ENCODE results near the gene RAD18. TPM values are rescaled to one million over a fixed set of nuclear protein-coding genes. Genes with fewer than 3 reads are reported as not detected.

The RAD18 gene
- polyA plus RNA-seq, 1 of the 3 experiments (the other 2 are of a cell fraction), result 5.7 TPM

DNA sequence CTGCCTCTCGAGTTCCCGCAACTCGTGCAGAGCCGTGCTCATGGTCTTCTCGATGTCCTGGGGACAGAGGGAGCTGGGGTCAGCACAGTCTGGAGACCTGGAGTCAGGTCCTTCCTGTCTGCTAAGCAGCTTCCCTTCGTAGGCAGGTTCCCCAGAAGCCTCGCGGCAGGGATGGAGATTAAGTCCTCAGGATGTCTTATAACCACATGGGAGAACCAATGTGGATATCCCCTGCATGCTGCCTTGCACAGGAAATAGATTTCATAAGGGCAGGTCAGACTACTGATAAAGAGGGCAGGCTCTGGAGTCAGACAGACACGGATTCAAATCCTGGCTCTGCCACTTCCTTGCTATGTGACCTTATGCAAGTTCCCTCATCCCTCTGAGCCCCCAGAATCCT, 22.6 kb upstream of the RAD18 start:
- H3K4me3 ChIP-seq (ENCODE audit: low read depth in 2 of 2, low read length in 1 of 2), result no peak overlapping the region
- ChIA-PET POLR2A (no interaction called here), CTCF (interaction anchor here (1.1 to 10.5 kb wide), 8 partner anchors 11 to 317 kb away, joined by 3 to 151 read pairs (median 20); partner anchors contain the start of gene SRGAP3)
- H3K4me1 ChIP-seq (ENCODE audit: control insufficient read depth in 1 of 2, insufficient read depth in 2 of 2, low read depth in 1 of 2, low read length in 1 of 2), result peaks cover 0 to 6% of the 10 kb centered on the region in 2 experiments; a peak in 1 of 4 replicates
- no peaks in the 10 kb centered on the region for H3K27me3 ChIP-seq (ENCODE audit: insufficient read depth)
- no peaks in the 10 kb centered on the region for H3K9me2 ChIP-seq
- no peaks in the 10 kb centered on the region for H3K36me3 ChIP-seq (replicated peaks in 1 of 2; ENCODE audit: control insufficient read depth in 1 of 2, insufficient read depth in 2 of 2, low read length in 1 of 2)
- H3K79me2 ChIP-seq (ENCODE audit: insufficient read depth), result no peaks in the 10 kb centered on the region
- H3K9ac ChIP-seq, result no peak overlapping the region
- no peaks in the 10 kb centered on the region for H3K9me3 ChIP-seq
- no peak overlapping the region for H3K27ac ChIP-seq (ENCODE audit: low read depth in 2 of 2, low read length in 1 of 2)
- no peak overlapping the region for H3K4me2 ChIP-seq
- no peak overlapping the region for H2AFZ ChIP-seq (ENCODE audit: low read depth)
- WGBS (ENCODE audit: low lambda C conversion rate), result 61% methylated on average over 8 of the region's 9 CpGs
- TF ChIP-seq POLR2AphosphoS5 (IDR thresholded peaks at IDR 0.05; ENCODE audit: low read depth, low read length) (no peak), RCOR1 (IDR thresholded peaks at IDR 0.05; ENCODE audit: low read length) (no peak), ELF1 (IDR thresholded peaks at IDR 0.05) (no peak), EZH2phosphoT487 (IDR thresholded peaks at IDR 0.05; ENCODE audit: borderline replicate concordance, low read depth) (no peak), TEAD4 (IDR thresholded peaks at IDR 0.05; ENCODE audit: borderline replicate concordance, insufficient read depth) (no peak)
- TF ChIP-seq, protein P1, sequence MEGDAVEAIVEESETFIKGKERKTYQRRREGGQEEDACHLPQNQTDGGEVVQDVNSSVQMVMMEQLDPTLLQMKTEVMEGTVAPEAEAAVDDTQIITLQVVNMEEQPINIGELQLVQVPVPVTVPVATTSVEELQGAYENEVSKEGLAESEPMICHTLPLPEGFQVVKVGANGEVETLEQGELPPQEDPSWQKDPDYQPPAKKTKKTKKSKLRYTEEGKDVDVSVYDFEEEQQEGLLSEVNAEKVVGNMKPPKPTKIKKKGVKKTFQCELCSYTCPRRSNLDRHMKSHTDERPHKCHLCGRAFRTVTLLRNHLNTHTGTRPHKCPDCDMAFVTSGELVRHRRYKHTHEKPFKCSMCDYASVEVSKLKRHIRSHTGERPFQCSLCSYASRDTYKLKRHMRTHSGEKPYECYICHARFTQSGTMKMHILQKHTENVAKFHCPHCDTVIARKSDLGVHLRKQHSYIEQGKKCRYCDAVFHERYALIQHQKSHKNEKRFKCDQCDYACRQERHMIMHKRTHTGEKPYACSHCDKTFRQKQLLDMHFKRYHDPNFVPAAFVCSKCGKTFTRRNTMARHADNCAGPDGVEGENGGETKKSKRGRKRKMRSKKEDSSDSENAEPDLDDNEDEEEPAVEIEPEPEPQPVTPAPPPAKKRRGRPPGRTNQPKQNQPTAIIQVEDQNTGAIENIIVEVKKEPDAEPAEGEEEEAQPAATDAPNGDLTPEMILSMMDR (IDR thresholded peaks at IDR 0.05), result no peak
- TF ChIP-seq, protein P2, sequence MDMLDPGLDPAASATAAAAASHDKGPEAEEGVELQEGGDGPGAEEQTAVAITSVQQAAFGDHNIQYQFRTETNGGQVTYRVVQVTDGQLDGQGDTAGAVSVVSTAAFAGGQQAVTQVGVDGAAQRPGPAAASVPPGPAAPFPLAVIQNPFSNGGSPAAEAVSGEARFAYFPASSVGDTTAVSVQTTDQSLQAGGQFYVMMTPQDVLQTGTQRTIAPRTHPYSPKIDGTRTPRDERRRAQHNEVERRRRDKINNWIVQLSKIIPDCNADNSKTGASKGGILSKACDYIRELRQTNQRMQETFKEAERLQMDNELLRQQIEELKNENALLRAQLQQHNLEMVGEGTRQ (IDR thresholded peaks at IDR 0.05; ENCODE audit: borderline replicate concordance, low read depth, low read length), result no peak
- TF ChIP-seq, protein P3, sequence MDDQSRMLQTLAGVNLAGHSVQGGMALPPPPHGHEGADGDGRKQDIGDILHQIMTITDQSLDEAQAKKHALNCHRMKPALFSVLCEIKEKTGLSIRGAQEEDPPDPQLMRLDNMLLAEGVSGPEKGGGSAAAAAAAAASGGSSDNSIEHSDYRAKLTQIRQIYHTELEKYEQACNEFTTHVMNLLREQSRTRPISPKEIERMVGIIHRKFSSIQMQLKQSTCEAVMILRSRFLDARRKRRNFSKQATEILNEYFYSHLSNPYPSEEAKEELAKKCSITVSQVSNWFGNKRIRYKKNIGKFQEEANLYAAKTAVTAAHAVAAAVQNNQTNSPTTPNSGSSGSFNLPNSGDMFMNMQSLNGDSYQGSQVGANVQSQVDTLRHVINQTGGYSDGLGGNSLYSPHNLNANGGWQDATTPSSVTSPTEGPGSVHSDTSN (IDR thresholded peaks at IDR 0.05), result no peak
- TF ChIP-seq, protein P4, sequence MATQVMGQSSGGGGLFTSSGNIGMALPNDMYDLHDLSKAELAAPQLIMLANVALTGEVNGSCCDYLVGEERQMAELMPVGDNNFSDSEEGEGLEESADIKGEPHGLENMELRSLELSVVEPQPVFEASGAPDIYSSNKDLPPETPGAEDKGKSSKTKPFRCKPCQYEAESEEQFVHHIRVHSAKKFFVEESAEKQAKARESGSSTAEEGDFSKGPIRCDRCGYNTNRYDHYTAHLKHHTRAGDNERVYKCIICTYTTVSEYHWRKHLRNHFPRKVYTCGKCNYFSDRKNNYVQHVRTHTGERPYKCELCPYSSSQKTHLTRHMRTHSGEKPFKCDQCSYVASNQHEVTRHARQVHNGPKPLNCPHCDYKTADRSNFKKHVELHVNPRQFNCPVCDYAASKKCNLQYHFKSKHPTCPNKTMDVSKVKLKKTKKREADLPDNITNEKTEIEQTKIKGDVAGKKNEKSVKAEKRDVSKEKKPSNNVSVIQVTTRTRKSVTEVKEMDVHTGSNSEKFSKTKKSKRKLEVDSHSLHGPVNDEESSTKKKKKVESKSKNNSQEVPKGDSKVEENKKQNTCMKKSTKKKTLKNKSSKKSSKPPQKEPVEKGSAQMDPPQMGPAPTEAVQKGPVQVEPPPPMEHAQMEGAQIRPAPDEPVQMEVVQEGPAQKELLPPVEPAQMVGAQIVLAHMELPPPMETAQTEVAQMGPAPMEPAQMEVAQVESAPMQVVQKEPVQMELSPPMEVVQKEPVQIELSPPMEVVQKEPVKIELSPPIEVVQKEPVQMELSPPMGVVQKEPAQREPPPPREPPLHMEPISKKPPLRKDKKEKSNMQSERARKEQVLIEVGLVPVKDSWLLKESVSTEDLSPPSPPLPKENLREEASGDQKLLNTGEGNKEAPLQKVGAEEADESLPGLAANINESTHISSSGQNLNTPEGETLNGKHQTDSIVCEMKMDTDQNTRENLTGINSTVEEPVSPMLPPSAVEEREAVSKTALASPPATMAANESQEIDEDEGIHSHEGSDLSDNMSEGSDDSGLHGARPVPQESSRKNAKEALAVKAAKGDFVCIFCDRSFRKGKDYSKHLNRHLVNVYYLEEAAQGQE (IDR thresholded peaks at IDR 0.05; ENCODE audit: low read depth, low read length), result no peak
- H3F3A ChIP-seq (replicated peaks; ENCODE audit: insufficient read depth), result no peaks in the 10 kb centered on the region
- DNase-seq, result no peak
- no peaks in the 10 kb centered on the region for H4K20me1 ChIP-seq (ENCODE audit: insufficient read depth)

Data from SK-N-SH (cell line).